ENCODE measurements around the gene SULF2.
"Not testable (repeated sequence)": the region's sequence is repeated elsewhere in the genome, so short reads cannot be mapped to it uniquely, and the experiment has no call there.

Gene SULF2

GRCh38 chr20:47785311-47785853, at the start of gene SULF2:
Gene SULF2, minus strand, starts transcription at chr20:47785481. Its CDS starts 28,118 bp downstream, at chr20:47757363.
- DNase-seq (ENCODE audit: extremely low read depth in 1 of 2, low read depth in 1 of 2): no peak

GRCh38 chr20:47831675-47832074, 46.4 kb upstream of the SULF2 start:
- DNase-seq (ENCODE audit: extremely low read depth in 1 of 2, low read depth in 1 of 2): not testable (repeated sequence)

- DNase-seq (ENCODE audit: extremely low read depth in 1 of 2, low read depth in 1 of 2): not testable (repeated sequence)
Observed at GRCh38 chr20:47826716-47827115, 41.4 kb upstream of the SULF2 start.

DNA sequence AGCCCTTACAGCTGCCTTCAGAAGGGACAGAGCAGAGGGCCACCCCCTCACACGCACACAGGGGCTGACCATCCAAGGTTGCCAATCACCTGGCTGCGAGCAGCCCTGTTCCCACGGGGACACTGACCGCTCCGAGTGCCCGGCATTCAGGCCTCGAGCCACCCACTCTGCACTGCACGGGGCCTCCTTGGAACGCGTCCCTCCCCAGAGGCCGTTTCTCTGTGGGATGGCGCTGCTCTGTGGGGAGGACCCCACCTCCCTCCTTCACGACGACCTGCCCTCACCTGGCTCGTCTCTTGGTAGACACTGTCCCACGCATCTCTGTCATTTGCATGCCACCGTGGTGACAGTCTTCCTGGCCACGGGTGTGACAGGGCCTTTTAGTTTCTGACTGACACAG, 40.7 kb upstream of the SULF2 start:
- not testable (repeated sequence) for DNase-seq (ENCODE audit: extremely low read depth in 1 of 2, low read depth in 1 of 2)

- no peak for DNase-seq (ENCODE audit: extremely low read depth in 1 of 2, low read depth in 1 of 2)
Observed at GRCh38 chr20:47825011-47825762, 39.9 kb upstream of the SULF2 start.

- not testable (repeated sequence) for DNase-seq (ENCODE audit: extremely low read depth in 1 of 2, low read depth in 1 of 2)
Observed at GRCh38 chr20:47823941-47824340, 38.7 kb upstream of the SULF2 start.

- DNase-seq (ENCODE audit: extremely low read depth in 1 of 2, low read depth in 1 of 2): no peak
Observed at GRCh38 chr20:47821481-47822100, 36.3 kb upstream of the SULF2 start.

DNA sequence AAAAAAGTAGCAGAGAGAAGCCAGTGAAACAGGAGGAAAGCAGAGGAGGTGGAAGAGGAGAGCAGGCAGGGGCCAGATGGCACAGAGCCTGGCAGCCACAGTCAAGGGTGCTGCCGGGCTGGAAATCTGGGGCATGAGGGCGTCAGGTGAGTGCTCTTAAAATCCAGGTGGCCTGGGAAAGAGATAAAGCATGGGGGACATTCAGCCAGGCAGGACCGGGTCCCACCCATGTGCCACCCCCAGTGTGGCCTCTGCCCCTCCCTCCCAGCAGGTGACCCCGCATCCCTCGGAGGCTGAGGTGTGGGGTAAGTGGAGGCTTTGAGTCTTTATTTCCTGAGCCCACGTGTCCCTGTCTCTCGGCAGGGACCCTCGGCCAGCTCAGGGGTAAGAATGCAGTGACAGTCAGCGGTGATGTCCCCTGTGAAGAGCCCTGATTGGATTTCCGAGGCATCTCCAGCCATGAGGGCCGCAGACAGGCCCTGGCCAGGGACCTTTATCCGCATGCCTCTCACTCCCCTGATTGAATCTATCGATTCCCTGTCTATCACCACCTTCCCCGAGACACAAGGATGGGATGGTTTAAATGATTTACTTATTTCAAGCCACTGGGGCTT, 33.8 kb upstream of the SULF2 start:
- DNase-seq (ENCODE audit: extremely low read depth in 1 of 2, low read depth in 1 of 2): no peak

- no peak for DNase-seq (ENCODE audit: extremely low read depth in 1 of 2, low read depth in 1 of 2)
Observed at GRCh38 chr20:47818466-47818865, 33.2 kb upstream of the SULF2 start.

GRCh38 chr20:47818016-47818415, 32.7 kb upstream of the SULF2 start:
- DNase-seq (ENCODE audit: extremely low read depth in 1 of 2, low read depth in 1 of 2): no peak

- no peak for DNase-seq (ENCODE audit: extremely low read depth in 1 of 2, low read depth in 1 of 2)
Observed at GRCh38 chr20:47817573-47817972, 32.3 kb upstream of the SULF2 start.

DNA sequence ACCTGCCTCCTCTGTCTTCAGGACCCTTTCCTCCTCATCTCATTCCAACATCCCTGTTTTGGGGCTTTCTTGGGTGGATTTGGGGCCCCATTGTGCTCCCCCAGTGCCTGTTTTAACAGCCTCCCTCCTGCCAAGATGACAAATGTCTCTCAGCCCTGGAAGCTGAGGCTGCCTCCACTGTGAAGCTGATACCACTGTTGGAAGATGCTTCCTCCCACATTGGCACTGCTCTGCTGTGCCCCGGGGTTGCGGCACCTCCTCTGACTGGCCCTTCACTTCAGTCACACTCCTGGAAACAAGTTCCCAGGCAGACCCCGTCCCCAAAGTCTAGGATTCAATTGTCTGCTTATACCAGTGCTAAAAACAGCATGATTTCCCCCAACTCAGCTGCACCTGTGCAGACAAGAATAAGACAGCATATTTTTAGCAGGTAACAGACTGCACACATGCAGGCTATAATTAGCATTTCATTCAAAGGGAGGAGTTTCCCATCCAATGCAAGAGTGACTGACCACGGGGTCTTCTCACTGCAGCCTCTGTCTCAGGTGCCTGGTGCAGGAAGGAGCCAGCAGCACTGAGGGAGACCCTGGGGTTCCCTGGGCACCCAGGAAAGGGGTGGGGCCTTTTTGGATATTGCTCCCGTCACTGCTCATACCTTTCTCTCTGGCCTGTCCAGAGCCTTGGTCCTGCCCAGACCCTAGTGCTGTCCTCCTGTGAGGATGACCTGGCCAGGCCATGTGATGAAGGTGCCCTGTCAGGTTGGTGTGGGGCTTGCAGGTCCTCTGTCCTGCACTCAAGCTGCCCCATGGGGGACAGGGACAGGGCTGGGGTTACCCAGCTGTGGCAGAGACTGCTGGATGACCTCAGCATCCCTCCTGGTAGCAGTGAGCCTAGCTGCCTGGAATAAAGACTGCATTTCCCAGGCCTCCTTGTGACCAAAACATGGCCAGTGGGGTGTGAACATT, 31.5 kb upstream of the SULF2 start:
- DNase-seq (ENCODE audit: extremely low read depth in 1 of 2, low read depth in 1 of 2): no peak

DNA sequence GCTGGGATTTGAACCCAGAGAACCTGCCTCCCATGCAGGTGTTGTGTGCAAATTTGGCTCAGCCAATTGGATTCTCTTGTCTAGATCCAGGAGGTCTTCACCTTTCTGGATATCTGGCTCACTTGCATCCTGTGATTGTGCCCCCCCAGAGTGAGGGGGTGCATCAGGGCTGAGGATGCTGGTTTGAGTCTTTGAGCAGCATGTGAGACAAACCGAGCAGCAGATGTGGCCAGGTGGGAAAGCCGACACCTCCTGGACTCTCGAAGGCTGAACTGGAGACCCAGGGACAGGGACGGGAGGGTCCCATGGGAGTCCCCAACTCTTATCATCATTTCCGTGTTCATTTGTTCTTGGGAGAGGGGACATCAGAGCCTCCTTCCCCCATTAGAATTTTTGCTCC, 30.6 kb upstream of the SULF2 start:
- DNase-seq (ENCODE audit: extremely low read depth in 1 of 2, low read depth in 1 of 2): no peak

- DNase-seq (ENCODE audit: extremely low read depth in 1 of 2, low read depth in 1 of 2): no peak
Observed at GRCh38 chr20:47815416-47815806, 30.1 kb upstream of the SULF2 start.

DNA sequence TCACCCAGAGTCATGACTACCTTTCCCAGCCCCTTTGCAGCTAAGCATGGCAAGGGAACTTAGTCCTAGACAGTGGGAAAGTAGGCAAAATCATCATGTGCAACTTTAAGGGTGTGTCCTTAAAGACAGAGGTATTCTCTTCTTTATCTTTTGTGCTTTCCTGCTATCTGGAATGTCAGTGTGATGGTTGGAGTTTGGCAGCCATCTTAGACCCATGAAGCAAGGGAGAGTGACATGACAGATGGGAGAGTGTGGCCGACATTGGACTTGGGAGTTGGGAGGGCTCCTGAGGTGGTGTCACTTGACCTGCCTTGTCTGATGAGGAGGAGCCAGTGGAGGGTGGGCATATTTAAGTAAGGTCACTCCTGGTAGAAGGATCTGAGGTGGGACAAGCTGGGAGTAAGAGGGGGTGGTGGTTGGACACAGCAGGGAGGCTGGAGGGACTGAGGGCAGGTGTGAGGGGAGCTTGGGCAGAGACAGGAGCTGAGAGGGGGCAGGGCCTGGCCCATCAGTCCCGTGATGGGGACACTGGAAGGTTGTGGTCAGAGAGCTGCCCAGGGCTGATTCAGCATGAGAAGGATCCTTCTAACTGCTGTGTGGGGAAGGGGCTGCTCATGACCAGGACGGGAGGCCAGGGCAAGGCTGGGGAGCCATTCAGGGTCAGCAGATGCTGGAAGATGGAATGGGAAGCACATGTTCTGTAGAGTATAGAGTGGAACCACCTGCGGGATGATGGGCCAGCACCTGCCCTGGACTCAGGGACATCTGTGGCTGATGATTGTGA, 29.5 kb upstream of the SULF2 start:
- no peak for DNase-seq (ENCODE audit: extremely low read depth in 1 of 2, low read depth in 1 of 2)

GRCh38 chr20:47810721-47811347, 25.6 kb upstream of the SULF2 start:
- no peak for DNase-seq (ENCODE audit: extremely low read depth in 1 of 2, low read depth in 1 of 2)

GRCh38 chr20:47810116-47810677, 24.9 kb upstream of the SULF2 start:
- no peak for DNase-seq (ENCODE audit: extremely low read depth in 1 of 2, low read depth in 1 of 2)

DNA sequence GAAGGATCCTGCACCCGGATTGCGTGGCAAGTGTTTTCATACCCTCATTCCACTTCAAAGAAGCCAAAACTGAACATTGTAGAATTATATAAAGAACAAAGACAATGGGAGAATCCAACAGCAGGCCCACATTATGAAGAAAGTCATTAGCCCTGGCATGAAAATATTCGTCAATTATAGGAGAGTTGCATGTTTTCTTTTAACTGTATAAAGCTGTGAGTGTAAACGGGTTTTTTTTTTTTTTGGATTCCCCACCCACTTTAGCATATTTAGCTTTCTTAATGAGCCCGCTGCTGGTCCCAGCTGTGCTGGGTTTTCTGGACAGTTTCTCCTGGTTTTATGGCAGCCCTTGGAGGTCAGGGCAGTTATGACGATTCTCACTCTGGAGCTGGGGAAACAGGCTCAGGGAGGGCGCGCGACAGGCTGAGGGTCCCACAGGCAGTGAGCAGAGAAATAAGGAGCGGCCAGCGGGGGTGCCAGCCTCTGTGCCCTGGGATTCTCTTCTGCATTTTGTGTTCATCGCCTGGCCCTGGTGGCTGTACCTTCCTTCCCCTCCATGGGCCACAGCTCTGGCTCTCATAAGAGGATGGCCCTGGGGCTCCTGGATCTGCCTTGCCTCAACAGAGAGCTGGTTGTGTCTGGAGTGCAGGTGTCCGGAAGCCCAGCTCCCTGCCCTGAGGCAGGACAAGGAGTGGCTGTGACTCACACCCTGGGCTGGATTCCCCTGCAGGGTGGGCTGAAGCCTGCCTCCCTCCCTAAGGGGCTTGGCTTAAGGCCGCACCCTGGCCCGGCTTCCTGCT, 24.1 kb upstream of the SULF2 start:
- DNase-seq (ENCODE audit: extremely low read depth in 1 of 2, low read depth in 1 of 2): no peak
